ENCODE data around the gene TFDP2.

DNA sequence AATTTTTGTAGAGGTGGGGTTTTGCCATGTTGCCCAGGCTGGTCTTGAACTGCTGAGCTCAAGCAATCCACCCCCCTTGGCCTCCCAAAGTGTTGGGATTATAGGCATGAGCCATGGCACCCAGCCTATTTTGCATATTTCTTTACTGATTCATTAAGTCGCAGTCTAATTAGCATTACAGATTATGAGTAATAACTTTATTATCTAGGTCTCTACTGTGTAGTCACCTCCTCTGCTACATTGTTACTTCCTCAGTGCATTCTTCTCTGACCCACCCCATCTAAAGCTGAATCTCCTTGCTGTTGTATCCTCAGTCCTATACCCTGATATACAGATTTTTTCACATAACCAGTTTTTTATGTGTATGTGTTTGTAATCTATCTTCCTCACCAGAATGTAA lies 61.7 kb downstream of the TFDP2 start:
- no peak for TF ChIP-seq ESRRA (IDR thresholded peaks at IDR 0.05; ENCODE audit: low read length)
- TF ChIP-seq JUND (IDR thresholded peaks at IDR 0.05; ENCODE audit: low read depth, low read length) = no peak
- TF ChIP-seq CREM (IDR thresholded peaks at IDR 0.05; ENCODE audit: low read depth) = no peak
